AG08395 (cell line): ENCODE data around the gene ILF3.
"Not testable (repeated sequence)": the region's sequence is repeated elsewhere in the genome, so short reads cannot be mapped to it uniquely, and the experiment has no call there.

Experiments
- DNase-seq: peaks from one replicate; pipeline ENCODE4 v3.0.0; 2012; ENCODE audit warnings: mixed read lengths, low spot score

Gene ILF3

GRCh38 chr19:10675214-10675613 is 21.1 kb downstream of the ILF3 start:
- not testable (repeated sequence) for DNase-seq

GRCh38 chr19:10677751-10678150 is 23.6 kb downstream of the ILF3 start:
- DNase-seq: no peak

- DNase-seq: no peak
Observed at GRCh38 chr19:10678813-10679212, 24.7 kb downstream of the ILF3 start.

- no peak for DNase-seq
Observed at GRCh38 chr19:10679743-10680142, 25.6 kb downstream of the ILF3 start.

GRCh38 chr19:10680545-10681135 is 26.5 kb downstream of the ILF3 start:
- DNase-seq: no peak

GRCh38 chr19:10681658-10682057 is 27.5 kb downstream of the ILF3 start:
- no peak for DNase-seq

- DNase-seq: no peak
Observed at GRCh38 chr19:10682397-10683063, 28.4 kb downstream of the ILF3 start.

GRCh38 chr19:10683064-10683426 is 28.9 kb downstream of the ILF3 start:
- no peak for DNase-seq

GRCh38 chr19:10683582-10683981 is 29.4 kb downstream of the ILF3 start:
- no peak for DNase-seq

- no peak for DNase-seq
Observed at GRCh38 chr19:10685210-10685609, 31.1 kb downstream of the ILF3 start.

- DNase-seq: no peak
Observed at GRCh38 chr19:10686193-10686592, 32.0 kb downstream of the ILF3 start.

- no peak for DNase-seq
Observed at GRCh38 chr19:10686661-10687517, 32.7 kb downstream of the ILF3 start.

GRCh38 chr19:10687518-10688288 is 33.6 kb downstream of the ILF3 start:
- no peak for DNase-seq

- DNase-seq: no peak
Observed at GRCh38 chr19:10688545-10689280, 34.6 kb downstream of the ILF3 start.

- DNase-seq: no peak
Observed at GRCh38 chr19:10690341-10690781, 36.2 kb downstream of the ILF3 start.

GRCh38 chr19:10691178-10691881 is 37.2 kb downstream of the ILF3 start:
- DNase-seq: no peak

- DNase-seq: no peak
Observed at GRCh38 chr19:10691883-10692282, 37.7 kb downstream of the ILF3 start.

- DNase-seq: no peak
Observed at GRCh38 chr19:10692673-10693264, 38.6 kb downstream of the ILF3 start.

- no peak for DNase-seq
Observed at GRCh38 chr19:10694706-10695307, 40.7 kb downstream of the ILF3 start.
